Body of pancreas (tissue), 4 donors: ENCODE measurements around the gene DMGDH.

Experiments
- CTCF ChIP-seq, 7 experiments: fragments of 450-650 bp in 4 of 7; fragments of 200-600 bp in 3 of 7; sonication (generic) in 3 of 7; IDR thresholded peaks; one replicate each; pipeline ENCODE4 v1.5.1; 2016 to 2019; ENCODE audit warnings: antibody characterized with exemption in 7 of 7
- POLR2A ChIP-seq, 3 donors: fragments of 450-650 bp; IDR thresholded peaks; one replicate each; pipeline ENCODE4 v1.6.1; 2016; ENCODE audit warnings: antibody characterized with exemption in 3 of 3, mild to moderate bottlenecking in 2 of 3

GRCh38 chr5:79042188-79042587 is 27.3 kb downstream of the DMGDH start:
- TF ChIP-seq POLR2A (IDR thresholded peaks at IDR 0.05) (no peak), CTCF (IDR thresholded peaks at IDR 0.05) (no peak)
